Measurements from ENCODE around the gene KCNK16. TPM values are rescaled to one million over a fixed set of nuclear protein-coding genes. Genes with fewer than 3 reads are reported as not detected.

KCNK16 gene
- total RNA-seq, 3 donors from 2014 or later = not detected

- DNase-seq (ENCODE audit: low spot score in 2 of 2) = no peak
- H3K27ac ChIP-seq = no peak overlapping the region
- intact Hi-C loops (cut with DNase I; ENCODE audit: low total_unique reads) = no loop called here
- H3K4me1 ChIP-seq = no peaks in the 10 kb centered on the region
- H3K4me3 ChIP-seq = no peak overlapping the region
- H3K9me3 ChIP-seq = no peaks in the 10 kb centered on the region
- H3K36me3 ChIP-seq = no peaks in the 10 kb centered on the region
- no peak for TF ChIP-seq POLR2AphosphoS5 (IDR thresholded peaks at IDR 0.05)
- TF ChIP-seq, protein P1, sequence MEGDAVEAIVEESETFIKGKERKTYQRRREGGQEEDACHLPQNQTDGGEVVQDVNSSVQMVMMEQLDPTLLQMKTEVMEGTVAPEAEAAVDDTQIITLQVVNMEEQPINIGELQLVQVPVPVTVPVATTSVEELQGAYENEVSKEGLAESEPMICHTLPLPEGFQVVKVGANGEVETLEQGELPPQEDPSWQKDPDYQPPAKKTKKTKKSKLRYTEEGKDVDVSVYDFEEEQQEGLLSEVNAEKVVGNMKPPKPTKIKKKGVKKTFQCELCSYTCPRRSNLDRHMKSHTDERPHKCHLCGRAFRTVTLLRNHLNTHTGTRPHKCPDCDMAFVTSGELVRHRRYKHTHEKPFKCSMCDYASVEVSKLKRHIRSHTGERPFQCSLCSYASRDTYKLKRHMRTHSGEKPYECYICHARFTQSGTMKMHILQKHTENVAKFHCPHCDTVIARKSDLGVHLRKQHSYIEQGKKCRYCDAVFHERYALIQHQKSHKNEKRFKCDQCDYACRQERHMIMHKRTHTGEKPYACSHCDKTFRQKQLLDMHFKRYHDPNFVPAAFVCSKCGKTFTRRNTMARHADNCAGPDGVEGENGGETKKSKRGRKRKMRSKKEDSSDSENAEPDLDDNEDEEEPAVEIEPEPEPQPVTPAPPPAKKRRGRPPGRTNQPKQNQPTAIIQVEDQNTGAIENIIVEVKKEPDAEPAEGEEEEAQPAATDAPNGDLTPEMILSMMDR (IDR thresholded peaks at IDR 0.05) = no peak
- no peak for TF ChIP-seq POLR2A (IDR thresholded peaks at IDR 0.05)
- H3K27me3 ChIP-seq = peaks cover 0 to 19% of the 10 kb centered on the region in 2 donors
These were observed 15.0 kb downstream of the KCNK16 start for GRCh38 chr6:39307462-39307861.

DNA sequence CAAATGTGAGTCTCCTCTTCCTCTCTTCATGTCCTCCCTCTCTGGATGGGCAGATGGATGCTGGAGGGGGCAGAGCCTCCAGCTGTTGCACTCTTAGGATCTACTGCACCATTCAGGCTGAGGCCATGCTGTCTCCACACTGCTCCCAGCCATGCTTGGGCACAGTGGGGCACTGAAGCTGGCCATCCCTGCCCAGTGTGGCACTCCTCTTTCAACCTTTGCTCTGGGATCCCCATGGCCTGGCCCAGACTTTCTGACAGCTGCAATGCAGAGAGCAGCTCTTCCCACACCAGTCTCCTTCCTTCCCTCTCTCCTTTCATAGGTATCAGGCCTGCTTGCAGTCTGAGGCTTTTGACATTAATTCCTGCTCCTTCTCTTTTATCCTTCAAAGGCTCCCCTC is 17.6 kb downstream of the KCNK16 start:
- no peaks in the 10 kb centered on the region for H3K4me1 ChIP-seq
- H3K9me3 ChIP-seq = no peaks in the 10 kb centered on the region
- intact Hi-C loops (cut with DNase I; ENCODE audit: low total_unique reads) = loop anchor here (5.0 kb wide), 1 partner anchor 133 kb away; no protein-coding TSS in a partner anchor
- H3K36me3 ChIP-seq = no peaks in the 10 kb centered on the region
- DNase-seq (ENCODE audit: low spot score in 2 of 2) = no peak
- H3K27ac ChIP-seq = no peak overlapping the region
- H3K4me3 ChIP-seq = no peak overlapping the region
- TF ChIP-seq, protein P1 (IDR thresholded peaks at IDR 0.05) = no peak
- TF ChIP-seq POLR2A (IDR thresholded peaks at IDR 0.05) = no peak
- TF ChIP-seq POLR2AphosphoS5 (IDR thresholded peaks at IDR 0.05) = no peak
- H3K27me3 ChIP-seq = no peaks in the 10 kb centered on the region

DNA sequence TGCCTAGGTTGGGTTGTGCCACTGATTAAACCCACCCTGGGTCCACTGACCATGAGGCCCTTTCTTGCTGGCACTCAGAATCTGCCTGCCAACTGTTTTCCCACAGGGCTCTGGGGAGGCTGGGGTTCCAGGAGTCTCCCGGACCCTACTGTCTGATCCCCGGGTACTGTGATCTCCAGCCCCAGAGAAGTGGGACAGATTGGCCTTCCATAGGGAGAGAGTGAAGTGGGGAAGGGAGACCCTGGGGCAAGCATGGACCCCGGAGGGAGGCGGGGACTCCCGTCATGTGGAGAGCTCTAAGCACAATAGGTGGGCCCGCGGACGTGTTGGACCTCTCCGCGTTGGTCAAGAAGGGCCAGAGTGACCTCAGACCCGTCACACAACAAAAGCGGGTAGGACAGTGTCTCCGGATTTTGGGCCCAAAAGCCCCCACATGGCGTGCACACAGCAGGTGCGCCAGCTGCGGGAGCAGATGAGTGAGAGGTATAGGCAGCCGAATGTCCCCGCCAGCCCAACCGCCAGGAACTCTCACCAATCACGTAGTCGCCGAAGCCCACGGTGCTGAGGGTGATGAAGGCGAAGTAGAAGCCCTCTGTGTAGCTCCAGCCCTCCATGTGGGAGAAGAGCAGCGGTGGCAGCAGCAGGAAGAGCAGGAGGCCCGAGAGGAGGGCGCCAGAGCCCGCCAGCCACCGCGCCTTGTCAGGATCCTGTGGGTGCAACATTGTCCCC is 18.9 kb downstream of the KCNK16 start:
- no peaks in the 10 kb centered on the region for H3K9me3 ChIP-seq
- no peak for DNase-seq (ENCODE audit: low spot score in 2 of 2)
- TF ChIP-seq, protein P1 (IDR thresholded peaks at IDR 0.05) = peak in 1 of 3 donors; percentile 1
- no peak for TF ChIP-seq POLR2AphosphoS5 (IDR thresholded peaks at IDR 0.05)
- H3K4me1 ChIP-seq = no peaks in the 10 kb centered on the region
- H3K27ac ChIP-seq = no peak overlapping the region
- intact Hi-C loops (cut with DNase I; ENCODE audit: low total_unique reads) = loop anchor here (5.0 kb wide), 1 partner anchor 131 kb away; no protein-coding TSS in a partner anchor
- H3K27me3 ChIP-seq = no peaks in the 10 kb centered on the region
- no peaks in the 10 kb centered on the region for H3K36me3 ChIP-seq
- H3K4me3 ChIP-seq = peak overlapping the region in 1 of 3 donors; percentile 45

DNA sequence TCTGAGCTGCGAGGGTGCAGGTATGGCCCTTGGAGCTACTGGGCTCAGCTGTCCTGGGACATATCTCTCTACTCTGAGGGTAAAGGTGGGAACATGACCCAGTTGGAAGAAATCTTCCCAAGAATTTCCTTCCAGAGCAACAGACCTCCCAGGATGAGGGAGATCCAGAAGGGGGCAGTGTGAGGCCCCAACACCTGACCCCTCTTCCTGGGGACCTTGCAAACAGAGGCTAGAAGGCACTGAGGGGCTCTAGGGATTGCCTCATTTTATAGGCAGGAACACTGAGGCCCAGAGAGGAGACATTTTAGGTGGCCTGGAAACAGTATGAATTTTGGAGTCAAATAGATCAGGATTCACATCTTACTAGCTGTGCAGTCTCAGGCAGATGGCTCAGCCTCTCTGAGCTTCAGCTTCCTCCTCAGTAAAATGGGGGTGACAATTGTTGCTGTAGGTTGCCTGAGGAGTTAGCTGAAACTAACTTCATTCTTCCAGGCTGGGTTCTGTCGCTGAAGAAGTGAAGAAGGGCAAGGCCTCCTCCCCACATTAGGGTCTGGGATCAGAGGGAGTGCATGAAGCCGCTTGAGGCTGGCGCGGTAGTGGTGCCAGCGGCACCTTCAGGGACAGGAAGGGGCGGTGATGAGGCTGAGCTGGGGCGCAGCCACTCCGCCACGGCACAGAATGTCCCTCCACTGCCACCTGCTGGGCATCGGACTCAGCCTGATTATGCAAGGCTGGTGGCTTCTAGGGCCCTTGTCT is 19.7 kb downstream of the KCNK16 start:
- Histone ChIP-seq H3K4me1 (no peaks in the 10 kb centered on the region), H3K9me3 (no peaks in the 10 kb centered on the region), H3K36me3 (no peaks in the 10 kb centered on the region), H3K27ac (no peak overlapping the region), H3K27me3 (no peaks in the 10 kb centered on the region), H3K4me3 (peak overlapping the region in 1 of 3 donors; percentile 45)
- DNase-seq (ENCODE audit: low spot score in 2 of 2) = peak; percentile 62 to 81
- no peak for TF ChIP-seq POLR2A (IDR thresholded peaks at IDR 0.05)
- TF ChIP-seq POLR2AphosphoS5 (IDR thresholded peaks at IDR 0.05) = peak in 1 of 3 donors; percentile 33
- TF ChIP-seq, protein P1 (IDR thresholded peaks at IDR 0.05) = peak; percentile 47 to 91 (median 81)
- intact Hi-C loops (cut with DNase I; ENCODE audit: low total_unique reads) = loop anchor here (5.0 kb wide), 1 partner anchor 131 kb away; no protein-coding TSS in a partner anchor

GRCh38 chr6:39302011-39302410 is 20.5 kb downstream of the KCNK16 start:
- H3K27ac ChIP-seq = no peak overlapping the region
- no peak overlapping the region for H3K4me3 ChIP-seq
- no peaks in the 10 kb centered on the region for H3K9me3 ChIP-seq
- intact Hi-C loops (cut with DNase I; ENCODE audit: low total_unique reads) = loop anchor here (5.0 kb wide), 1 partner anchor 130 kb away; no protein-coding TSS in a partner anchor
- H3K4me1 ChIP-seq = no peaks in the 10 kb centered on the region
- no peaks in the 10 kb centered on the region for H3K27me3 ChIP-seq
- TF ChIP-seq, protein P1 (IDR thresholded peaks at IDR 0.05) = no peak
- DNase-seq (ENCODE audit: low spot score in 2 of 2) = no peak
- H3K36me3 ChIP-seq = no peaks in the 10 kb centered on the region

All from breast epithelium (tissue), 4 donors.